ENCODE results near the gene ART4.

Gene ART4

GRCh38 chr12:14858513-14858912 lies 15.2 kb upstream of the ART4 start:
- no peaks in the 10 kb centered on the region for H3K4me1 ChIP-seq (ENCODE audit: control insufficient read depth, low read depth, low read length)
- H3K23ac ChIP-seq (ENCODE audit: low read length): no peak overlapping the region
- no peaks in the 10 kb centered on the region for H3K79me1 ChIP-seq (ENCODE audit: low read length)
- H2BK15ac ChIP-seq (replicated peaks; ENCODE audit: low read depth): no peak overlapping the region
- no peak overlapping the region for H3K4me2 ChIP-seq (ENCODE audit: low read length)
- H3K18ac ChIP-seq (ENCODE audit: low read length): no peak overlapping the region
- no peak overlapping the region for H2BK120ac ChIP-seq (ENCODE audit: low read depth, low read length)
- no peaks in the 10 kb centered on the region for H3K27me3 ChIP-seq (ENCODE audit: insufficient read depth, low read length, poor library complexity)
- H3K36me3 ChIP-seq (ENCODE audit: control insufficient read depth, insufficient read depth, low read length): no peaks in the 10 kb centered on the region
- no CpG with 5 or more reads among the region's 1 CpG for WGBS (ENCODE audit: extremely low coverage, insufficient coverage, low lambda C conversion rate)
- H3K4ac ChIP-seq (ENCODE audit: low read depth, low read length): no peak overlapping the region
- H3K79me2 ChIP-seq (ENCODE audit: control insufficient read depth, insufficient read depth, low read length): no peaks in the 10 kb centered on the region
- H4K5ac ChIP-seq (ENCODE audit: low read length): no peak overlapping the region
- H2AK5ac ChIP-seq (ENCODE audit: low read length): no peak overlapping the region
- H3K4me3 ChIP-seq (ENCODE audit: low read length): no peak overlapping the region
- H4K8ac ChIP-seq (ENCODE audit: low read depth, low read length): no peak overlapping the region
- no peak for DNase-seq
- no peak overlapping the region for H2BK5ac ChIP-seq (ENCODE audit: low read length)
- H3K56ac ChIP-seq (ENCODE audit: low read length): no peak overlapping the region
- H3K27ac ChIP-seq (ENCODE audit: low read depth, low read length): no peak overlapping the region
- H3K9ac ChIP-seq (ENCODE audit: low read length): no peak overlapping the region

DNA sequence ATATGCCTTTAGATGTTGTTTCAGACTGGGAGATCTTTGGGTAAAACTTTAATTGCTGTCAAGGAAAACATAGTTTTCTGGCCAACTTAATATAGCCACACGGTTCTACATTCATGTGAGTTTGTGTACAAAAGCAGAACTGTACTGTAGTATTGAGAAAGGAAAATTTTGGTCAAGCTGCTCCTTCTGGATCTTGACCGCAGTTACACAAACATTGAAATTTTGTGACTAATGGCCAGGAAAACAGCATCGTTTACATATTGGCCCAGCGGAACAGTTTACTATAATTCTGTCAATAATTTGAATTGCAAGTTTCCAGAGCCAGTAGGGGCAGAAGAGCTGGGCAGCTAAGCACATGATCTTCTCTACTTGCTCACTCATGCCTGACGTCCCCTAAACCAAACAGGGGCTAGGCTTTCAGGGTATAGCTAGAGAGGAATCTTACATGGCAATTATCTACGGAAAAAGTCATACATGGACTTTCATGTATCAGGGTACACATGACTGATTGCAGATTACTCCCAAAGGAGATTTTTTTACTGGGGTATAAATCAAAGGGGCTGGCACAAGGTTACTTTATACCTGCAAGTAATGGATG lies 11.4 kb upstream of the ART4 start:
- Histone ChIP-seq H3K4me3 (ENCODE audit: low read length) (no peak overlapping the region), H2BK15ac (replicated peaks; ENCODE audit: low read depth) (no peak overlapping the region)
- no CpG with 5 or more reads among the region's 6 CpGs for WGBS (ENCODE audit: extremely low coverage, insufficient coverage, low lambda C conversion rate)

GRCh38 chr12:14853961-14854360 lies 10.6 kb upstream of the ART4 start:
- H4K5ac ChIP-seq (ENCODE audit: low read length): no peak overlapping the region
- no peak overlapping the region for H3K4me2 ChIP-seq (ENCODE audit: low read length)
- no peak overlapping the region for H2AK5ac ChIP-seq (ENCODE audit: low read length)
- H3K79me2 ChIP-seq (ENCODE audit: control insufficient read depth, insufficient read depth, low read length): no peaks in the 10 kb centered on the region
- no peaks in the 10 kb centered on the region for H3K27me3 ChIP-seq (ENCODE audit: insufficient read depth, low read length, poor library complexity)
- H3K56ac ChIP-seq (ENCODE audit: low read length): no peak overlapping the region
- no peak overlapping the region for H3K4ac ChIP-seq (ENCODE audit: low read depth, low read length)
- no peak overlapping the region for H3K18ac ChIP-seq (ENCODE audit: low read length)
- no peak overlapping the region for H3K23ac ChIP-seq (ENCODE audit: low read length)
- H3K9ac ChIP-seq (ENCODE audit: low read length): no peak overlapping the region
- H2BK5ac ChIP-seq (ENCODE audit: low read length): no peak overlapping the region
- H3K4me3 ChIP-seq (ENCODE audit: low read length): no peak overlapping the region
- no peak overlapping the region for H2BK15ac ChIP-seq (replicated peaks; ENCODE audit: low read depth)
- H3K27ac ChIP-seq (ENCODE audit: low read depth, low read length): no peak overlapping the region
- no peaks in the 10 kb centered on the region for H3K36me3 ChIP-seq (ENCODE audit: control insufficient read depth, insufficient read depth, low read length)
- H3K79me1 ChIP-seq (ENCODE audit: low read length): no peaks in the 10 kb centered on the region
- WGBS (ENCODE audit: extremely low coverage, insufficient coverage, low lambda C conversion rate): no CpG with 5 or more reads among the region's 3 CpGs
- no peak overlapping the region for H2BK120ac ChIP-seq (ENCODE audit: low read depth, low read length)
- DNase-seq: no peak
- H4K8ac ChIP-seq (ENCODE audit: low read depth, low read length): no peak overlapping the region
- H3K4me1 ChIP-seq (ENCODE audit: control insufficient read depth, low read depth, low read length): no peaks in the 10 kb centered on the region

More for the DNA sequence above, 11.4 kb upstream of the ART4 start:
- no peak overlapping the region for H3K4me2 ChIP-seq (ENCODE audit: low read length)
- no peak overlapping the region for H2BK5ac ChIP-seq (ENCODE audit: low read length)
- no peak overlapping the region for H3K9ac ChIP-seq (ENCODE audit: low read length)
- no peaks in the 10 kb centered on the region for H3K27me3 ChIP-seq (ENCODE audit: insufficient read depth, low read length, poor library complexity)
- H3K23ac ChIP-seq (ENCODE audit: low read length): no peak overlapping the region
- no peak overlapping the region for H2AK5ac ChIP-seq (ENCODE audit: low read length)
- H3K4me1 ChIP-seq (ENCODE audit: control insufficient read depth, low read depth, low read length): no peaks in the 10 kb centered on the region
- no peak overlapping the region for H3K18ac ChIP-seq (ENCODE audit: low read length)
- H3K27ac ChIP-seq (ENCODE audit: low read depth, low read length): no peak overlapping the region
- DNase-seq: no peak
- no peaks in the 10 kb centered on the region for H3K36me3 ChIP-seq (ENCODE audit: control insufficient read depth, insufficient read depth, low read length)
- no peaks in the 10 kb centered on the region for H3K79me2 ChIP-seq (ENCODE audit: control insufficient read depth, insufficient read depth, low read length)
- H3K4ac ChIP-seq (ENCODE audit: low read depth, low read length): no peak overlapping the region
- no peak overlapping the region for H3K56ac ChIP-seq (ENCODE audit: low read length)
- H2BK120ac ChIP-seq (ENCODE audit: low read depth, low read length): no peak overlapping the region
- no peak overlapping the region for H4K8ac ChIP-seq (ENCODE audit: low read depth, low read length)
- no peaks in the 10 kb centered on the region for H3K79me1 ChIP-seq (ENCODE audit: low read length)
- no peak overlapping the region for H4K5ac ChIP-seq (ENCODE audit: low read length)

GRCh38 chr12:14852880-14853279 lies 9.6 kb upstream of the ART4 start:
- no peaks in the 10 kb centered on the region for H3K36me3 ChIP-seq (ENCODE audit: control insufficient read depth, insufficient read depth, low read length)
- H2BK5ac ChIP-seq (ENCODE audit: low read length): no peak overlapping the region

DNA sequence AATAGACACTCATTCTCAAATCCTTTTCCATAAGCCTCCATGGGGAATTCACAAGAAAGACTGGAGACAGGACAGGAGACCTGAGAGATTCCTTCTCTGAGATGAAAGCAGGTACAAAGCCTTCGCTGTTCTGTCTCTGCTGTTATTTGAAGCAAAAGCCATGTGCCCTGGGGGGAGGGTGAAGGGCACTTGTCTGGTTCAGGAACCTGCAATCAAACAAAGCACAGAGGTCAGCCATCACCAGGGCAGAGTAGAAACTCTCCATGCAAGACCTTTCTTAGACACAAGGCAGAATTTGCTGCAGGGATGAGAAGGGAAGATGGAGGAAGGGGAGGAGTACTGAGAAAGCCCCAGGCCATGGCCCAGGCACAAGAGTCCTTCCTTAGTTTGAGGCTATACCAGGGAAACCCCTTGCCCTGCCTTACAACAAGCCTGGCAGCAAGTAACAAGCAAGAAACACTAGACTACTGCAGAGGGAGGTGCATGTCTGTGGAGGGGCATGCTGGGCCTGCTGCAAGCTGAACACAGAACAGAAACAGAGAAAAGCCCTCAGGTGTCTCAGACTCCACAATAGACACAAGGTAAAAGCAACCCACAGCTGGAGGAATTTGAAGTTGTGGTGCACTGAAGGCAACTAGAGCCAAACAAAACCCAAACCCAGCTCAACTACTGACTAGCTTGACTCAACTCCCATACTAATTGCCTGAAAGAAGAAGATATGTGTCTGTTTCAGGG lies 7.8 kb upstream of the ART4 start:
- Histone ChIP-seq H3K18ac (ENCODE audit: low read length) (no peak overlapping the region), H2BK5ac (ENCODE audit: low read length) (no peak overlapping the region), H4K8ac (ENCODE audit: low read depth, low read length) (no peak overlapping the region), H2BK120ac (ENCODE audit: low read depth, low read length) (no peak overlapping the region), H3K79me2 (ENCODE audit: control insufficient read depth, insufficient read depth, low read length) (no peaks in the 10 kb centered on the region), H3K27me3 (ENCODE audit: insufficient read depth, low read length, poor library complexity) (no peaks in the 10 kb centered on the region), H3K4me1 (ENCODE audit: control insufficient read depth, low read depth, low read length) (no peaks in the 10 kb centered on the region), H3K36me3 (ENCODE audit: control insufficient read depth, insufficient read depth, low read length) (no peaks in the 10 kb centered on the region), H4K5ac (ENCODE audit: low read length) (no peak overlapping the region), H3K23ac (ENCODE audit: low read length) (no peak overlapping the region), H2AK5ac (ENCODE audit: low read length) (no peak overlapping the region), H3K4me2 (ENCODE audit: low read length) (no peak overlapping the region), H3K79me1 (ENCODE audit: low read length) (no peaks in the 10 kb centered on the region), H2BK15ac (replicated peaks; ENCODE audit: low read depth) (no peak overlapping the region), H3K4me3 (ENCODE audit: low read length) (no peak overlapping the region), H3K27ac (ENCODE audit: low read depth, low read length) (no peak overlapping the region), H3K9ac (ENCODE audit: low read length) (no peak overlapping the region), H3K4ac (ENCODE audit: low read depth, low read length) (no peak overlapping the region), H3K56ac (ENCODE audit: low read length) (no peak overlapping the region)
- DNase-seq: no peak
- no CpG with 5 or more reads among the region's 1 CpG for WGBS (ENCODE audit: extremely low coverage, insufficient coverage, low lambda C conversion rate)

More at GRCh38 chr12:14852880-14853279, 9.6 kb upstream of the ART4 start:
- H2BK15ac ChIP-seq (replicated peaks; ENCODE audit: low read depth): no peak overlapping the region
- H3K79me1 ChIP-seq (ENCODE audit: low read length): no peaks in the 10 kb centered on the region
- H3K4me1 ChIP-seq (ENCODE audit: control insufficient read depth, low read depth, low read length): no peaks in the 10 kb centered on the region
- no peaks in the 10 kb centered on the region for H3K27me3 ChIP-seq (ENCODE audit: insufficient read depth, low read length, poor library complexity)
- H3K4ac ChIP-seq (ENCODE audit: low read depth, low read length): no peak overlapping the region
- no peak overlapping the region for H2AK5ac ChIP-seq (ENCODE audit: low read length)
- no peak overlapping the region for H4K8ac ChIP-seq (ENCODE audit: low read depth, low read length)
- H3K4me3 ChIP-seq (ENCODE audit: low read length): no peak overlapping the region
- H3K56ac ChIP-seq (ENCODE audit: low read length): no peak overlapping the region
- H3K23ac ChIP-seq (ENCODE audit: low read length): no peak overlapping the region
- no peaks in the 10 kb centered on the region for H3K79me2 ChIP-seq (ENCODE audit: control insufficient read depth, insufficient read depth, low read length)
- H4K5ac ChIP-seq (ENCODE audit: low read length): no peak overlapping the region
- DNase-seq: no peak
- H3K4me2 ChIP-seq (ENCODE audit: low read length): no peak overlapping the region
- no peak overlapping the region for H3K27ac ChIP-seq (ENCODE audit: low read depth, low read length)
- H2BK120ac ChIP-seq (ENCODE audit: low read depth, low read length): no peak overlapping the region
- H3K18ac ChIP-seq (ENCODE audit: low read length): no peak overlapping the region
- H3K9ac ChIP-seq (ENCODE audit: low read length): no peak overlapping the region

- H3K4me1 ChIP-seq (ENCODE audit: control insufficient read depth, low read depth, low read length): no peaks in the 10 kb centered on the region
- H2BK15ac ChIP-seq (replicated peaks; ENCODE audit: low read depth): no peak overlapping the region
- no peak overlapping the region for H3K4ac ChIP-seq (ENCODE audit: low read depth, low read length)
- H3K4me2 ChIP-seq (ENCODE audit: low read length): no peak overlapping the region
- no peak overlapping the region for H4K8ac ChIP-seq (ENCODE audit: low read depth, low read length)
- no peak overlapping the region for H2BK5ac ChIP-seq (ENCODE audit: low read length)
- no peak overlapping the region for H3K9ac ChIP-seq (ENCODE audit: low read length)
- no peaks in the 10 kb centered on the region for H3K36me3 ChIP-seq (ENCODE audit: control insufficient read depth, insufficient read depth, low read length)
- H3K27me3 ChIP-seq (ENCODE audit: insufficient read depth, low read length, poor library complexity): no peaks in the 10 kb centered on the region
- no peak for DNase-seq
- H3K79me1 ChIP-seq (ENCODE audit: low read length): no peaks in the 10 kb centered on the region
- no peak overlapping the region for H3K23ac ChIP-seq (ENCODE audit: low read length)
- H4K5ac ChIP-seq (ENCODE audit: low read length): no peak overlapping the region
- H3K27ac ChIP-seq (ENCODE audit: low read depth, low read length): no peak overlapping the region
- no peak overlapping the region for H3K18ac ChIP-seq (ENCODE audit: low read length)
- H3K56ac ChIP-seq (ENCODE audit: low read length): no peak overlapping the region
- H2AK5ac ChIP-seq (ENCODE audit: low read length): no peak overlapping the region
- no CpG with 5 or more reads among the region's 2 CpGs for whole genome bisulfite sequencing (ENCODE audit: extremely low coverage, insufficient coverage, low lambda C conversion rate)
- no peak overlapping the region for H2BK120ac ChIP-seq (ENCODE audit: low read depth, low read length)
- H3K79me2 ChIP-seq (ENCODE audit: control insufficient read depth, insufficient read depth, low read length): no peaks in the 10 kb centered on the region
- no peak overlapping the region for H3K4me3 ChIP-seq (ENCODE audit: low read length)
These were observed 6.3 kb upstream of the ART4 start for GRCh38 chr12:14849661-14850060.
